ENCODE measurements around the gene FGF18.
"Not testable (repeated sequence)": the region's sequence is repeated elsewhere in the genome, so short reads cannot be mapped to it uniquely, and the experiment has no call there.

FGF18 gene

GRCh38 chr5:171401167-171401947, 18.1 kb upstream of the FGF18 start:
- no peak for DNase-seq

- DNase-seq, result not testable (repeated sequence)
These were observed 16.7 kb upstream of the FGF18 start for GRCh38 chr5:171402751-171403150.

- no peak for DNase-seq
These were observed 13.8 kb upstream of the FGF18 start for GRCh38 chr5:171405615-171406014.

GRCh38 chr5:171407234-171407633, 12.2 kb upstream of the FGF18 start:
- no peak for DNase-seq

GRCh38 chr5:171409164-171410136, 10.0 kb upstream of the FGF18 start:
- DNase-seq, result no peak

GRCh38 chr5:171410181-171410580, 9.3 kb upstream of the FGF18 start:
- no peak for DNase-seq

GRCh38 chr5:171412186-171412585, 7.3 kb upstream of the FGF18 start:
- DNase-seq, result no peak

GRCh38 chr5:171413153-171413910, 6.1 kb upstream of the FGF18 start:
- DNase-seq, result no peak

GRCh38 chr5:171413993-171414392, 5.5 kb upstream of the FGF18 start:
- not testable (repeated sequence) for DNase-seq

- no peak for DNase-seq
These were observed 4.2 kb upstream of the FGF18 start for GRCh38 chr5:171415115-171415730.

GRCh38 chr5:171416160-171417049, 3.0 kb upstream of the FGF18 start:
- DNase-seq, result no peak

GRCh38 chr5:171418316-171418981, 998 bp upstream of the FGF18 start:
- DNase-seq, result peak; percentile 56

- peak; percentile 39 for DNase-seq
These were observed 412 bp downstream of the FGF18 start for GRCh38 chr5:171419688-171420430.

- peak; percentile 39 for DNase-seq
These were observed 1.2 kb downstream of the FGF18 start for GRCh38 chr5:171420431-171421241.

- no peak for DNase-seq
These were observed 2.1 kb downstream of the FGF18 start for GRCh38 chr5:171421331-171422262.

- no peak for DNase-seq
These were observed 3.0 kb downstream of the FGF18 start for GRCh38 chr5:171422495-171422894.

- DNase-seq, result no peak
These were observed 3.6 kb downstream of the FGF18 start for GRCh38 chr5:171422902-171423663.

Data from NCI-H146 (cell line).